Bronchial epithelial cell (primary cell): ENCODE data around the gene GMPR. TPM values are rescaled to one million over a fixed set of nuclear protein-coding genes. Genes with fewer than 3 reads are reported as not detected.

Experiments used
- DNase-seq: peaks from one replicate; pipeline ENCODE4 v3.0.0-alpha.2; 2010; ENCODE audit warnings: low read depth
- FAIRE-seq: peaks from 2 replicates; lab custom pipeline; 2011; peaks lifted over from hg19 to GRCh38; lab: Jason Lieb, UNC
- H3K27me3 ChIP-seq: 2 replicates; pipeline ENCODE4 v1.5.1; 2011; ENCODE audit warnings: low read length; ENCODE audit not compliant: control insufficient read depth, insufficient read depth
- H3K36me3 ChIP-seq: 2 replicates; pipeline ENCODE4 v1.5.1; 2011; ENCODE audit warnings: low read length; ENCODE audit not compliant: control insufficient read depth, insufficient read depth
- H3K4me3 ChIP-seq: 2 replicates; pipeline ENCODE4 v1.5.1; 2011; ENCODE audit warnings: mild to moderate bottlenecking, low read depth, low read length, control low read depth
- CTCF ChIP-seq: IDR thresholded peaks from 2 replicates; pipeline ENCODE4 v1.5.1; 2011; ENCODE audit warnings: mild to moderate bottlenecking, moderate library complexity, low read length, control low read depth, inconsistent platforms; ENCODE audit not compliant: insufficient read depth, severe bottlenecking
- total RNA-seq: library from RNA; depleted of rRNA; stranded (reverse); fragments of >200 nt; gene quantifications from 2 replicates; pipeline ENCODE4 v1.2.1, GENCODE V29; 2014

The GMPR gene
- total RNA-seq, 1 donor from 2014 or later: 0.53 TPM

GRCh38 chr6:16243664-16244063 lies 5.3 kb downstream of the GMPR start:
- DNase-seq (no peak), FAIRE-seq (no peak)
- no peak for TF ChIP-seq CTCF
- Histone ChIP-seq H3K36me3 (no peaks in the 10 kb centered on the region), H3K27me3 (no peaks in the 10 kb centered on the region), H3K4me3 (no peak overlapping the region)

- Histone ChIP-seq H3K36me3 (no peaks in the 10 kb centered on the region), H3K4me3 (no peak overlapping the region), H3K27me3 (no peaks in the 10 kb centered on the region)
- no peak for TF ChIP-seq CTCF
- FAIRE-seq (no peak), DNase-seq (no peak)
These were observed 6.1 kb downstream of the GMPR start for GRCh38 chr6:16244446-16244845.

GRCh38 chr6:16244869-16245451 lies 6.6 kb downstream of the GMPR start:
- Histone ChIP-seq H3K4me3 (no peak overlapping the region), H3K27me3 (no peaks in the 10 kb centered on the region), H3K36me3 (no peaks in the 10 kb centered on the region)
- peak; percentile 78 for DNase-seq
- no peak for TF ChIP-seq CTCF
- FAIRE-seq: no peak

- H3K27me3 ChIP-seq: no peaks in the 10 kb centered on the region
- DNase-seq (no peak), FAIRE-seq (no peak)
- H3K36me3 ChIP-seq: no peaks in the 10 kb centered on the region
- H3K4me3 ChIP-seq: no peak overlapping the region
- TF ChIP-seq CTCF: no peak
These were observed 10.0 kb downstream of the GMPR start for GRCh38 chr6:16248271-16248853.

DNA sequence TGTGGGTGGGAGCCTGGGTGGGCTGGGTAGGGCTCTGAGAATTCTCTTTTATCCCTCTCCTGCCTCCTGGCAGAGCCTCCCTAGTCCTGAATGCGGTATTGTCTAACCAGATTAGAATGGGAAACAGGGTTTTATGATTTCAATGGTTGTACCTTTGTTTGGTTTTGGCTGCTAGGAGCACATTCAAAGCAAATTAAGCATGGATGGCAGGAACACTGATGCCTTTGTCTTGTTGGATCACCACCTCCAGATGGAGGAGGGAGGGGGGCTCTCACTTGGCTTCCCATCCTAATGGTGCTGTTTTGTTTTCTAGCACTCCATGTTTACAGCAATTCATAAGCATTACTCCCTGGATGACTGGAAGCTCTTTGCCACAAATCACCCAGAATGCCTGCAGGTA lies 11.6 kb downstream of the GMPR start:
- Histone ChIP-seq H3K36me3 (no peaks in the 10 kb centered on the region), H3K4me3 (no peak overlapping the region), H3K27me3 (no peaks in the 10 kb centered on the region)
- DNase-seq (no peak), FAIRE-seq (no peak)
- TF ChIP-seq CTCF: no peak

DNA sequence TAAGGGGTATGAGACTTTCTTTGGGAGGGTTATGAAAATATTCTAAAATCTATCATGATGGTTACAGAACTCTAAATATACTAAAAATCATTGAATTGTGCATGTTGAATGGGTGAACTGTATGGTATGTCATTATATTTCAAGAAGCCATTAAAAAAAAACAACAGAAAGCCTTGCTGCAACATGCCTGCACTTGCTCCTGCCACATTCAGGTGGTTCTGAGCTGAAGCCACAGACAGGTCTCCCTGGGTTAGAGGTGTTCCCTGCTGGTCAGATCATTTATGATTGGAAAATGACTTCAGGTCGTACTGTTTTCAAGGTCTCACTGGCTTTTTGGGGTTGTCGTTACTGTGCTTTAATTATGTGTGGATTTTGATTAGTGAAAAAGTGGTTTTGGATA lies 13.3 kb downstream of the GMPR start:
- H3K27me3 ChIP-seq: no peaks in the 10 kb centered on the region
- H3K36me3 ChIP-seq: no peaks in the 10 kb centered on the region
- DNase-seq: peak; percentile 75
- FAIRE-seq: no peak
- no peak overlapping the region for H3K4me3 ChIP-seq
- no peak for TF ChIP-seq CTCF
